DOHH2 (cell line): ENCODE measurements around the gene COA8.

Experiments
- H3F3A ChIP-seq: fragments of 200-600 bp; sonication (generic), shearing (Covaris generic); 2 replicates; pipeline ENCODE4 v1.6.0; 2016; ENCODE audit warnings: antibody characterized with exemption, mild to moderate bottlenecking; ENCODE audit not compliant: control insufficient read depth, insufficient read depth
- H3K27ac ChIP-seq: fragments of 200-600 bp; sonication (generic); 2 replicates; pipeline ENCODE4 v1.5.1; 2014; ENCODE audit warnings: low read depth, mild to moderate bottlenecking, low read length, moderate library complexity
- H3K27me3 ChIP-seq: fragments of 200-600 bp; sonication (generic); 2 replicates; pipeline ENCODE4 v1.6.1; 2014; ENCODE audit warnings: mild to moderate bottlenecking, low read length, mixed read lengths; ENCODE audit not compliant: control insufficient read depth
- H3K36me3 ChIP-seq: fragments of 200-600 bp; sonication (generic); 2 replicates; pipeline ENCODE4 v1.6.1; 2014; ENCODE audit warnings: mild to moderate bottlenecking, low read length, moderate library complexity, mixed read lengths; ENCODE audit not compliant: control insufficient read depth
- H3K4me1 ChIP-seq: fragments of 200-600 bp; sonication (generic); 2 replicates; pipeline ENCODE4 v1.6.1; 2014; ENCODE audit warnings: mild to moderate bottlenecking, low read length, mixed read lengths; ENCODE audit not compliant: control insufficient read depth
- H3K4me2 ChIP-seq: fragments of 200-600 bp; sonication (generic); 2 replicates; pipeline ENCODE4 v1.6.0; 2014; ENCODE audit warnings: mild to moderate bottlenecking, low read length, moderate library complexity
- H3K4me3 ChIP-seq: fragments of 200-600 bp; sonication (generic); 2 replicates; pipeline ENCODE4 v1.5.1; 2014; ENCODE audit warnings: mild to moderate bottlenecking, low read length, mixed read lengths
- H3K79me2 ChIP-seq: fragments of 200-600 bp; sonication (generic); 2 replicates; pipeline ENCODE4 v1.6.1; 2014; ENCODE audit warnings: mild to moderate bottlenecking, low read length, mixed read lengths; ENCODE audit not compliant: control insufficient read depth
- H3K9me2 ChIP-seq: fragments of 200-600 bp; sonication (generic); replicated peaks from 2 replicates; pipeline ENCODE4 v1.6.1; 2014; ENCODE audit warnings: mild to moderate bottlenecking, low read length, mixed read lengths; ENCODE audit not compliant: control insufficient read depth
- H3K9me3 ChIP-seq: fragments of 200-600 bp; sonication (generic); 2 replicates; pipeline ENCODE4 v1.6.1; 2014; ENCODE audit warnings: antibody characterized with exemption, low read length, mixed read lengths; ENCODE audit not compliant: control insufficient read depth, insufficient read depth
- H4K20me1 ChIP-seq: fragments of 200-600 bp; sonication (generic); 2 replicates; pipeline ENCODE4 v1.6.0; 2014; ENCODE audit warnings: low read depth, mild to moderate bottlenecking, antibody characterized with exemption, low read length, moderate library complexity; ENCODE audit not compliant: control insufficient read depth, insufficient read depth
- EZH2phosphoT487 ChIP-seq: fragments of 200-600 bp; sonication (generic); IDR thresholded peaks from 2 replicates; pipeline ENCODE4 v1.6.1; 2017; ENCODE audit warnings: borderline replicate concordance, mild to moderate bottlenecking, antibody characterized with exemption, low read length, moderate library complexity, mixed read lengths
- TF ChIP-seq, protein P1 (sequence below): fragments of 200-600 bp; sonication (generic); IDR thresholded peaks from one replicate; pipeline ENCODE4 v1.5.1; 2014; ENCODE audit warnings: antibody characterized with exemption, mild to moderate bottlenecking, low read depth, low read length; ENCODE audit not compliant: poor library complexity, severe bottlenecking

The COA8 gene

DNA sequence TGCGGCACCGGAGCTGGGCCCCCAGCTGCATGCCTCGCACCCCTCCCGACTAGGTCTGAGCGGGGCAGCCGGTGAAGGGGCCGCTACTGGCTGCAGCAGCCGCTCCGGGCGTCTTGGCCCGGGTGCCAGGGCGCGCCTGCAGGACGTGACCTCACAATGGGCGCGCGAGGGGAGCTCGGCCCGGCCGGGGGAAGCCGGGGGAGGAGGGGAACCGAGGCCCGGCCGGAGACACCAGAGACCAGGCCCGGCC is 656 bp upstream of the COA8 start:
- Histone ChIP-seq H3K27me3 (no peaks in the 10 kb centered on the region), H3K79me2 (peaks cover 96% of the 10 kb centered on the region), H4K20me1 (peaks cover 35% of the 10 kb centered on the region), H3K4me3 (peak overlapping the region; percentile 92), H3K9me3 (no peaks in the 10 kb centered on the region), H3F3A (peaks cover 10% of the 10 kb centered on the region), H3K4me1 (peaks cover 29% of the 10 kb centered on the region), H3K36me3 (peaks cover 42% of the 10 kb centered on the region), H3K4me2 (peak overlapping the region; percentile 95), H3K27ac (peak overlapping the region; percentile 58), H3K9me2 (no peaks in the 10 kb centered on the region)
- TF ChIP-seq EZH2phosphoT487 = no peak
- TF ChIP-seq, protein P1, sequence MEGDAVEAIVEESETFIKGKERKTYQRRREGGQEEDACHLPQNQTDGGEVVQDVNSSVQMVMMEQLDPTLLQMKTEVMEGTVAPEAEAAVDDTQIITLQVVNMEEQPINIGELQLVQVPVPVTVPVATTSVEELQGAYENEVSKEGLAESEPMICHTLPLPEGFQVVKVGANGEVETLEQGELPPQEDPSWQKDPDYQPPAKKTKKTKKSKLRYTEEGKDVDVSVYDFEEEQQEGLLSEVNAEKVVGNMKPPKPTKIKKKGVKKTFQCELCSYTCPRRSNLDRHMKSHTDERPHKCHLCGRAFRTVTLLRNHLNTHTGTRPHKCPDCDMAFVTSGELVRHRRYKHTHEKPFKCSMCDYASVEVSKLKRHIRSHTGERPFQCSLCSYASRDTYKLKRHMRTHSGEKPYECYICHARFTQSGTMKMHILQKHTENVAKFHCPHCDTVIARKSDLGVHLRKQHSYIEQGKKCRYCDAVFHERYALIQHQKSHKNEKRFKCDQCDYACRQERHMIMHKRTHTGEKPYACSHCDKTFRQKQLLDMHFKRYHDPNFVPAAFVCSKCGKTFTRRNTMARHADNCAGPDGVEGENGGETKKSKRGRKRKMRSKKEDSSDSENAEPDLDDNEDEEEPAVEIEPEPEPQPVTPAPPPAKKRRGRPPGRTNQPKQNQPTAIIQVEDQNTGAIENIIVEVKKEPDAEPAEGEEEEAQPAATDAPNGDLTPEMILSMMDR = no peak

DNA sequence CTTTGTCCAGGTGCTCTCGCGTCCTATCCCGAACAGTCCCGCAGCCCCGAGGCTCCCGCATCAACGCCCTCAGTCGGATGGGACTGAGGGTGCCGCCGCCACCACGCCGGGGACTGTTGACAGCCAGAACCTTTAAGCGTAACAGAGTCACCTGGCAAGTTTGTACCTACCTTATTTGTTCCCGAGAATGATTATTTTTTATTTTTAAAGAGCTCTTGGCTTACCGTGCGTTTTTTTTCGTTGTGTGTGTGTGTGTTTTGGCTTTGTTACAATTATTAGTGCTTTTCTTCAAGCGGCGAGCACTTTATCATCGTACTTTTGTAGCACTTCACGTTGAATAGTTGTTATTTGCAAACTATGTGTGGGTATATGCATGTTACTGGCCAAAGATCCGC is 463 bp downstream of the COA8 start:
- Histone ChIP-seq H3K4me3 (peak overlapping the region; percentile 92), H3K27me3 (no peaks in the 10 kb centered on the region), H3F3A (peaks cover 6% of the 10 kb centered on the region), H3K4me1 (peaks cover 28% of the 10 kb centered on the region), H3K79me2 (peaks cover 94% of the 10 kb centered on the region), H3K27ac (peak overlapping the region; percentile 58), H3K36me3 (peaks cover 33% of the 10 kb centered on the region), H3K4me2 (peak overlapping the region; percentile 95), H4K20me1 (peaks cover 32% of the 10 kb centered on the region), H3K9me2 (no peaks in the 10 kb centered on the region), H3K9me3 (no peaks in the 10 kb centered on the region)
- no peak for TF ChIP-seq EZH2phosphoT487
- TF ChIP-seq, protein P1 = no peak

DNA sequence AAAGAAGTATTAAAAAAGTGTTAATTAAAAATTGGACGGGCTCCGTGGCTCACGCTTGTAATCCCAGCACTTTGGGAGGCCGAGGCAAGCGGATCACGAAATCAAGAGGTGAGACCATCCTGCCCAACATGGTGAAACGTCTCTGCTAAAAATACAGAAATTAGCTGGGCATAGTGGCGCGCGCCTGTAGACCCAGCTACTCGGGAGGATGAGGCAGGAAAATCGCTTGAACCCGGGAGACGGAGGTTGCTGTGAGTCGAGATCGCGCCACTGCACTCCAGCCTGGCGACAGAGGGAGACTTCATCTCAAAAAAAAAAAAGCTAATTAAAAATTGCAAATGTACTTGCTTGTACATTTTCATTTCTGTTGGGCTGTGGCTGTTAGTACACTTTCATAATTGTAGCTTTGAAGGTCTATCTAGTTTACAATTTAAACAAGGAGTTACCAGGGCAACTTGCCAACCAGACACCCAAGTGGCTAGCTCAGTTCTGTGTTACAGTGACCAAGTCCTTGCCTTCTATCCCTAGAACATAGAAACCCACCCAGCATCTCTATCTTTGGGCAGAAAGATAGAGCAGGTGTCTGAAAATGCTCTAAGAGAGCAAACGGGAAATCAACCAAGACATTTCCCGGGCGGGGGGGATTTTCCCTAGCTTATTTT is 1.2 kb downstream of the COA8 start:
- Histone ChIP-seq H3K36me3 (peaks cover 26% of the 10 kb centered on the region), H3F3A (peaks cover 6% of the 10 kb centered on the region), H3K4me2 (peak overlapping the region; percentile 95), H3K79me2 (peaks cover 89% of the 10 kb centered on the region), H3K4me3 (peak overlapping the region; percentile 92), H3K27me3 (no peaks in the 10 kb centered on the region), H4K20me1 (peaks cover 24% of the 10 kb centered on the region), H3K27ac (no peak overlapping the region), H3K4me1 (peaks cover 28% of the 10 kb centered on the region), H3K9me2 (no peaks in the 10 kb centered on the region), H3K9me3 (no peaks in the 10 kb centered on the region)
- TF ChIP-seq EZH2phosphoT487 = no peak
- TF ChIP-seq, protein P1 = no peak
